C1 segment of cervical spinal cord (tissue), 14 donors: ENCODE measurements around the gene TMEM72.
A peak's percentile ranks its signal among the peaks of the same experiment; 100 is the strongest.

Experiments
- DNase-seq, 14 donors: peaks; one replicate each; lab custom pipeline; 2025; lab: John Stamatoyannopoulos, UW

The TMEM72 gene

GRCh38 chr10:44978570-44979280 is 67.6 kb downstream of the TMEM72 start, which contains the start of gene DEPP1:
TSS of gene DEPP1 (minus strand) at chr10:44978809. CDS start at chr10:44978030, 779 bp downstream.
- peak in 10 of 14 donors; percentile 31 to 98 (median 67) for DNase-seq

GRCh38 chr10:44979281-44980191 is 68.4 kb downstream of the TMEM72 start:
- no peak for DNase-seq

- no peak for DNase-seq
Observed at GRCh38 chr10:44980309-44981171, 69.4 kb downstream of the TMEM72 start.

- DNase-seq, result peak in 3 of 14 donors; percentile 12 to 57 (median 35)
Observed at GRCh38 chr10:44981172-44982113, 70.3 kb downstream of the TMEM72 start.

GRCh38 chr10:44982114-44982460 is 71.0 kb downstream of the TMEM72 start:
- DNase-seq, result no peak

GRCh38 chr10:44982496-44982895 is 71.4 kb downstream of the TMEM72 start:
- no peak for DNase-seq

- DNase-seq, result no peak
Observed at GRCh38 chr10:44983066-44983894, 72.1 kb downstream of the TMEM72 start.

- DNase-seq, result no peak
Observed at GRCh38 chr10:44983895-44984278, 72.8 kb downstream of the TMEM72 start.

- no peak for DNase-seq
Observed at GRCh38 chr10:44984671-44985101, 73.5 kb downstream of the TMEM72 start.

- DNase-seq, result no peak
Observed at GRCh38 chr10:44985175-44985681, 74.1 kb downstream of the TMEM72 start.

GRCh38 chr10:44986179-44986578 is 75.0 kb downstream of the TMEM72 start:
- no peak for DNase-seq
